ENCODE data around the gene ENPP1.
"Not testable (repeated sequence)": the region's sequence is repeated elsewhere in the genome, so short reads cannot be mapped to it uniquely, and the experiment has no call there.

The ENPP1 gene

DNA sequence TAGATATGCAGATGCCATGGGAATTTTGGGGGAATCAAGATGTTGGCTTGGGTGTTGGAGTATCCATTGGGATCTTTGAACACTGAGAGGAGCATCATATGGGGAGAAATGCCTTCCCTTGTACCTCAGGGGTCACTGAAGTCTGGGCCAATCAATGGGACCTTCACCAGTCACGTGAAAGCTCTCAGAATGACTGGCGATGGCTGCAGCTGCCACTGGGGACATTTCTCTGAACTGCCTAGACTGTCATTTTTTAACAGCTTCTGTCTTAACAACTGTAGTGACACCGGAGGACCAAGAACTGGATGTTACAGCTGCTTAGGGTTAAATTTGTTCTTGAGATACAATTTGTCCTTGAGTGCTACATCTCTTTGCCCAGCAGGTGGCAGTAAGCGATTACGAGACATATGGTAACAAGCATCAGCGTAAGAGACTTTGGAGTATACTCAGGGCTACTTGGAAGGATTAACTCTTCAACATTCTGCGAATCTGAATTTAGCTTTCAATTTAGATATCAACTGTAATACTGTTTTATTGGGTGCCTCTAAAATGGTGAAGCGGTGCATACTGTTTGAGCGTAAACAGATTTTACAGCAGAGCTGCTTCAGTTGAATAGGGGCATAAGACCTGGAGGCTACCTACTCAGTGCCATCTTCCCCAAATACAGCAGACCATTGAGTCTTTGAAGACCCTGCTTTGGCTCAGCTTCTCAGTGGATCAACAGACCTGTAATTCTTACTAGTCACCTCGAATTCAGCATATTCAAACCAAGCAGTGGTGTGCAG is 107.3 kb downstream of the ENPP1 start:
- Histone ChIP-seq H3K36me3 (ENCODE audit: insufficient read depth, low read length) (no peaks in the 10 kb centered on the region), H3K79me2 (ENCODE audit: control insufficient read depth, insufficient read depth, low read length, unreplicated experiment) (no peaks in the 10 kb centered on the region), H3K4me1 (ENCODE audit: control insufficient read depth, insufficient read depth, low read length, unreplicated experiment) (peaks cover 13% of the 10 kb centered on the region), H3K27ac (ENCODE audit: low read depth, low read length) (no peak overlapping the region), H3K27me3 (ENCODE audit: insufficient read depth, low read length) (0 out of 2 replicates have a peak, but pooled peaks cover 3% of the 10 kb centered on the region), H2AFZ (ENCODE audit: low read length, unreplicated experiment) (peak overlapping the region; percentile 5), H3K4me3 (ENCODE audit: low read depth, low read length) (0 out of 2 replicates have a peak overlapping the region, but pooled peaks have one; percentile 35)

DNA sequence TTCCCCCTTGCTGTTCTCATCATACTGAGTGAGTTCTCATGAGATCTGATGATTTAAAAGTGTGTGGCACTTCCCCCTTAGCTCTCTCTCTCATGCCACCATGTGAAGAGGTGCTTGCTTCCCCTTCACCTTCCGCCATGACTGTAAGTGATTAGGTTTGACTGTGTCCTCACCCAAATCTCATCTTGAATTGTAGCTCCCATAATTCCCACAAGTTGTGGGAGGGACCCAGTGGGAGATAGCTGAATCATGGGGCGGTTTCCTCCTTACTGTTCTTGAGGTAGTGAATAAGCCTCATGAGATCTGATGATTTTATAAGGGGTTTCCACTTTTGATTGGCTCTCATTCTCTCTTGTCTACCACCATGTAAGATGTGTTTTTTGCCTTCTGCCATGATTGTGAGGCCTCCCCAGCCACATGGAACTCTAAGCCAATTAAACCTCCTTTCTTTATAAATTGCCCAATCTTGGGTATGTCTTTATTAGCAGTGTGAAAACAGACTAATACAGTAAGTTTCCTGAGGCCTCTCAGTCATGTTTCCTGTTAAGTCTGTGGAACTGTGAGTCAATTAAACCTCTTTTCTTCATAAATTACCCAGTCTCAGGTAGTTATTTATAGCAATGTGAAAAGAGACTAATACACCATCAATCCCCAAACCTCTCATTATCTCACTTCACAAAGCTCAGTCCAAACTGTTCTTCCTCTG is 108.4 kb downstream of the ENPP1 start:
- H3K4me1 ChIP-seq (ENCODE audit: control insufficient read depth, insufficient read depth, low read length, unreplicated experiment): peaks cover 13% of the 10 kb centered on the region
- H3K4me3 ChIP-seq (ENCODE audit: low read depth, low read length); H3K27ac ChIP-seq (ENCODE audit: low read depth, low read length); H3K27me3 ChIP-seq (ENCODE audit: insufficient read depth, low read length); H2AFZ ChIP-seq (ENCODE audit: low read length, unreplicated experiment); H3K79me2 ChIP-seq (ENCODE audit: control insufficient read depth, insufficient read depth, low read length, unreplicated experiment); H3K36me3 ChIP-seq (ENCODE audit: insufficient read depth, low read length): not testable (repeated sequence)

DNA sequence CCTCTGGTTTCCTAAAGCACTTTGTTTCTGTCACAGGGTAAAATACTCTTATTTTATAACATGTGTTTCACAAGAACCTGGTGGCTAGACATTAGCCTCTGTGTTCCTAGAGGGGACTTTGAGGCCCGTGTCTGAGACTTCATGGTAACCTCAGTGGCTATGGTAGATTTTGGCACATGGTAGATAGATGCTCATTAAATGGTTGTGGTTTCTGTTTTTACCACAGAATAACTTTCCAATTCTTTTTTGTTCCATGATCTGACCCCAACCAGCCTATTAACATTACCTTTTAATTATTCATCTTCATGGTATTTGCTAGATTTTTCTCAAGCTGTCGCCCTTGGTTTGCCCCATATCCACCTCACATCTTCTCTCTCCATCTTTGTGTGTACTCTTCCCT is 109.0 kb downstream of the ENPP1 start:
- H3K79me2 ChIP-seq (ENCODE audit: control insufficient read depth, insufficient read depth, low read length, unreplicated experiment): no peaks in the 10 kb centered on the region
- no peak overlapping the region for H3K27ac ChIP-seq (ENCODE audit: low read depth, low read length)
- no peak overlapping the region for H2AFZ ChIP-seq (ENCODE audit: low read length, unreplicated experiment)
- no peak overlapping the region for H3K4me3 ChIP-seq (ENCODE audit: low read depth, low read length)
- 0 out of 2 replicates have a peak, but pooled peaks cover under 1% of the 10 kb centered on the region for H3K27me3 ChIP-seq (ENCODE audit: insufficient read depth, low read length)
- no peaks in the 10 kb centered on the region for H3K36me3 ChIP-seq (ENCODE audit: insufficient read depth, low read length)
- peaks cover 13% of the 10 kb centered on the region for H3K4me1 ChIP-seq (ENCODE audit: control insufficient read depth, insufficient read depth, low read length, unreplicated experiment)

DNA sequence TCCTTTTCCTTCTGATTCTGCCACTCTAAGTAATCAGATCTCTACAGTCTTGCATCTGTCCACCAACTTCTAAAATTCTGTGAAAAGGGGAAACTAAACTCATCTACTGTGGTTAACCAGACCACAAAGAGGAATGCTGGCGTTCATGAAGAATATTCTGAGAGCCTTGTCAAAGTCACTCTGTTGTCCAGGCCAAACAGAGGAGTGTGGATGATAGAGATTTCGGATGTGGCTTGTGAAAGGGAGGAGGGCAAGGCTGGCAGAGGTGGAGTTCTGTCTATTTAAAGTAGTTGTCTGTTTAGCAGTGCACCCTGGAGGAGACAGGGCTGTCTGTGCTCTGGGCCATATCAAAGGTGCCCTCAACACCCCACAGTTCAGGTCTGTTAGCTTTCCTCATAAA is 109.5 kb downstream of the ENPP1 start:
- no peaks in the 10 kb centered on the region for H3K27me3 ChIP-seq (ENCODE audit: insufficient read depth, low read length)
- H2AFZ ChIP-seq (ENCODE audit: low read length, unreplicated experiment): no peak overlapping the region
- H3K36me3 ChIP-seq (ENCODE audit: insufficient read depth, low read length): no peaks in the 10 kb centered on the region
- H3K4me1 ChIP-seq (ENCODE audit: control insufficient read depth, insufficient read depth, low read length, unreplicated experiment): peaks cover 13% of the 10 kb centered on the region
- no peaks in the 10 kb centered on the region for H3K79me2 ChIP-seq (ENCODE audit: control insufficient read depth, insufficient read depth, low read length, unreplicated experiment)
- H3K27ac ChIP-seq (ENCODE audit: low read depth, low read length): no peak overlapping the region
- no peak overlapping the region for H3K4me3 ChIP-seq (ENCODE audit: low read depth, low read length)

DNA sequence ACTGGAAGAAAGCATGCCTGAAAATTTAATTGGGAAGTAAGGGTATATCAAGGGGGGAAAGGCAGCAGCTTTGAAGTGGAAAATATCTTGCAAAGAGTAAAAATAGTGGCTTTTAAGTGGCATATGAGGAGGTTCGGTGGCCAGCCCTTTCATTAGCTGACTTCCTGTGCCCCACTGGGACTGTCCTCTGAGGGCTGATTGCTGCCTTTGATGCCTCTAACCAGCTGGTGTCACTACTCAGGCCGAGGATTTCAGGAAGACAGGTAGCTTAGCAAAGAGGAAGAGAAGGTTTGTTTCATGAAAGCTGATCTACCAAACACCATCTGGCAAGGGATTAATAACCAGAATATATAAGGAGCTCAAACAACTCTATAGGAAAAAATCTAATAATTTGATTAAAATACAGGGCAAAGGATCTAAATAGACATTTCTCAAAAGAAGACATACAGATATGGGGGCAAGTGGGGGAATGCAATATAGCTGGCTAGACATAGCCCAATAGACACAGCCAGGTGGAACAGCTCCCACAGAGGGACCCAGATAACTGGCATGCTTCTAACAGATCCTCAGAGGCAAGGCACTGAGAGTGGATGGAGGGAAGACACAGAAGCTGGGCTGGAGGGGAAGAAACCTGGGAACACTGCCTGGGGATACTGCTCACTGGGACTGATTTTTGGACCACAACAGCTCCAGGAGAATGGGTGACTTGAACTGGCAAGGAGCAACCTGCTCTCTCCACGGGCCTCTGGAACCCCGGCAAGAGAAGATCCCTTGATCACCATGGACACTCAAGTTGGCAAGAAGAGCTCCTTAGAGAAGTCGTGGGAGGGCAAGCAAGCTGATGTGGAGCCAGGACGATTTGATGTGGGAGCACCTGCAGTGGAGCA is 110.2 kb downstream of the ENPP1 start:
- no peaks in the 10 kb centered on the region for H3K79me2 ChIP-seq (ENCODE audit: control insufficient read depth, insufficient read depth, low read length, unreplicated experiment)
- no peak overlapping the region for H3K4me3 ChIP-seq (ENCODE audit: low read depth, low read length)
- H3K27ac ChIP-seq (ENCODE audit: low read depth, low read length): no peak overlapping the region
- peaks cover 13% of the 10 kb centered on the region for H3K4me1 ChIP-seq (ENCODE audit: control insufficient read depth, insufficient read depth, low read length, unreplicated experiment)
- no peaks in the 10 kb centered on the region for H3K27me3 ChIP-seq (ENCODE audit: insufficient read depth, low read length)
- no peaks in the 10 kb centered on the region for H3K36me3 ChIP-seq (ENCODE audit: insufficient read depth, low read length)
- no peak overlapping the region for H2AFZ ChIP-seq (ENCODE audit: low read length, unreplicated experiment)

DNA sequence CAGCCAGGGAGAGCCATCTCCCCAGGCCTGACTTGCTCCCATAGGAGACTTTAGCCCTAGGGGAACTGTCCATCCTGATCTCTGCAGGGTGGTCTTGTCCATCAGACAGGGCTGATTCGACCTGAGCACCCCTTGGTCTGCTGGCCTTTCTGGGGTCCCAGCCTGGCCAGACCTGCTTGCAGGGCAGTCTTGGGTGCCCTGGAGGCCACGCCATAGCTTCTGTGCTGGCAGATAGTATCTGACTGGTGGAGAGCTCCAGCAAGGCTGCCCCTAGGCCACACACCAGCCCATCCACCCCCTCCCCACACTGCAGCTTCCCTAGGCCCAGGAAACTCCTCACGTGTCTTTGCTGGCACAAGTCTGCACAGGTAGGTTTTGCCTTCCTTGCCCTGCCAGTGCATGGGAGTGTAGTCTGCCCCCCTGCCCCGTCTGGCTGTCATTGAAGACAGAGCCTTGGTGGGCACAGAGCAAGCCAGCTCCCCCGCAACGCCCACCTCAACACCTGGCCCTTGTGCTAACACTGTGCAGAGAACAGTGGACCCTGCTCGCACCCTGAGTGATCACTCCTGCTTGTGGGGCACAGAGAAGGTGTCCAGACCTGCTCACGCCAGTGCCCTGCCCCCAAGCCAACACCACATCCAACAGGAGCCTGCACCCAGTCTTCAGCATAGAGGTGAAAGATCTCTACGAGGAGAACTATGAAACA is 111.0 kb downstream of the ENPP1 start:
- H3K79me2 ChIP-seq (ENCODE audit: control insufficient read depth, insufficient read depth, low read length, unreplicated experiment): no peaks in the 10 kb centered on the region
- no peak overlapping the region for H2AFZ ChIP-seq (ENCODE audit: low read length, unreplicated experiment)
- H3K4me1 ChIP-seq (ENCODE audit: control insufficient read depth, insufficient read depth, low read length, unreplicated experiment): peaks cover 13% of the 10 kb centered on the region
- H3K4me3 ChIP-seq (ENCODE audit: low read depth, low read length): no peak overlapping the region
- H3K27ac ChIP-seq (ENCODE audit: low read depth, low read length): no peak overlapping the region
- H3K36me3 ChIP-seq (ENCODE audit: insufficient read depth, low read length): no peaks in the 10 kb centered on the region
- H3K27me3 ChIP-seq (ENCODE audit: insufficient read depth, low read length): no peaks in the 10 kb centered on the region

DNA sequence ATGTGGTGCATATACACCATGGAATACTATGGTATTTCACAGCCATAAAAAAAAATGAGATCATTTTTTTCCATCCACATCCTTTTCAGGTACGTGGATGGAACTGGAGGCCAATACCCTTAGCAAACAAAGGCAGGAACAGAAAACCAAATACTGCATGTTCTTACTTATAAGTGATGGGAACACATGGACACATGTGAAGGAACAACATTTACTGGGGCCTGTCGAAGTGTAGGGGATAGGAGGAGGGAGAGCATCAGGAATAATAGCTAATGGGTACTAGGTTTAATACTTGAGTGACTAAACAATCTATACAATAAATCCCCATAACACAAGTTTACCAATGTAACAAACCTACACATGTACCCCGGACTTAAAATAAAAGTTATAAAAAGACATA is 112.8 kb downstream of the ENPP1 start:
- no peaks in the 10 kb centered on the region for H3K27me3 ChIP-seq (ENCODE audit: insufficient read depth, low read length)
- H2AFZ ChIP-seq (ENCODE audit: low read length, unreplicated experiment): no peak overlapping the region
- H3K36me3 ChIP-seq (ENCODE audit: insufficient read depth, low read length): no peaks in the 10 kb centered on the region
- no peak overlapping the region for H3K27ac ChIP-seq (ENCODE audit: low read depth, low read length)
- no peaks in the 10 kb centered on the region for H3K79me2 ChIP-seq (ENCODE audit: control insufficient read depth, insufficient read depth, low read length, unreplicated experiment)
- no peak overlapping the region for H3K4me3 ChIP-seq (ENCODE audit: low read depth, low read length)
- peaks cover 7% of the 10 kb centered on the region for H3K4me1 ChIP-seq (ENCODE audit: control insufficient read depth, insufficient read depth, low read length, unreplicated experiment)

DNA sequence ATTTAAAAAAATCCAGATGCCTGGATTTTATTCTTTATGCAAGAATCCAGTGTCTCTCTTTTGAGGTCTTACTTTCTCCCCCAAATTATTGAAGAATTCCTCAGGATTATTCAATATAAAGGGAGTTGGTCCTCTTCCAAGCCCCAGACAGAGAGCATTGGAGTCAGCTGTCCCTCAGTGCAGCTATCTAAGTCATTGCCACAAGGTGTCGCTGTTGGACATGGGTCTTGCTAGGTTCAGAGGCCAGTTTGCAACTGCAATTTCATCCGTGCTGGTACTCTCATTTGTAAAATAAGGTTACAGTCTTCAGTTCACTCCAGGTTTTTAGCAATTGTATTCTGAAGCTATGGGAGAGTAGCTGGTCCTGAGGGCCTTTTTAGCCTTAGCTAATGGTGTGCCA is 115.5 kb downstream of the ENPP1 start:
- Histone ChIP-seq H3K79me2 (ENCODE audit: control insufficient read depth, insufficient read depth, low read length, unreplicated experiment) (no peaks in the 10 kb centered on the region), H3K27ac (ENCODE audit: low read depth, low read length) (no peak overlapping the region), H3K36me3 (ENCODE audit: insufficient read depth, low read length) (no peaks in the 10 kb centered on the region), H3K4me3 (ENCODE audit: low read depth, low read length) (no peak overlapping the region), H2AFZ (ENCODE audit: low read length, unreplicated experiment) (no peak overlapping the region), H3K27me3 (ENCODE audit: insufficient read depth, low read length) (no peaks in the 10 kb centered on the region), H3K4me1 (ENCODE audit: control insufficient read depth, insufficient read depth, low read length, unreplicated experiment) (peaks cover 16% of the 10 kb centered on the region)

DNA sequence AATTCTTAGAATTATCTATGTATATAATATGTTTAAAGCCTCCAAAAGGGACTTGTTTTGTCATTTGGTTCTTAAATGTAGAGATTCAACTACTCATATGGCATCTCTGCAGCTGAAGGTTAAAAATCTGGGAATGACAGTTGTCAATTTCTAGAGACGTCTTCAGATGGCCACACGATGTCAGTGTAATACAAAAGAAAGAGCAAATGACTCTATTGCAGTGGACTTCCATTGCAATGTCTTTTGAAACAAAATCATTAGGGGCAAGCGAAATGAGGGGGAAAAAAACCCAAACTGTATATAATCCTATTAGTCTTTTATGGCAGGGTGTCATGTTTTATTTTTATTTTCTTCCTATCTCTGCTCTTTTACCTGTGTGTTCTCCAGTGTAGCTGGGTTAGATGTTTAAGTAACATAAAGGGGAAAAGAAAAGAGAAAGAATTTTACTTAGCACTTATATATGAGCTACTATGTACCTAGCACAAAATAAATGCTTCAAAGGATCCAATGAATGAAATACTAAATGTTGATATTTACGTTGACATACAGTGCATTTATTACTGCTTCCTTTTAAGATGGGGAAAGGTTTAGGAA is 117.2 kb downstream of the ENPP1 start:
- Histone ChIP-seq H3K27me3 (ENCODE audit: insufficient read depth, low read length) (no peaks in the 10 kb centered on the region), H3K27ac (ENCODE audit: low read depth, low read length) (peak overlapping the region; percentile 25; the same call in 1 of the 2 replicates), H3K4me3 (ENCODE audit: low read depth, low read length) (peak overlapping the region; percentile 46; the same call in 1 of the 2 replicates), H3K36me3 (ENCODE audit: insufficient read depth, low read length) (no peaks in the 10 kb centered on the region), H3K79me2 (ENCODE audit: control insufficient read depth, insufficient read depth, low read length, unreplicated experiment) (no peaks in the 10 kb centered on the region), H3K4me1 (ENCODE audit: control insufficient read depth, insufficient read depth, low read length, unreplicated experiment) (peaks cover 16% of the 10 kb centered on the region), H2AFZ (ENCODE audit: low read length, unreplicated experiment) (peak overlapping the region; percentile 91)

DNA sequence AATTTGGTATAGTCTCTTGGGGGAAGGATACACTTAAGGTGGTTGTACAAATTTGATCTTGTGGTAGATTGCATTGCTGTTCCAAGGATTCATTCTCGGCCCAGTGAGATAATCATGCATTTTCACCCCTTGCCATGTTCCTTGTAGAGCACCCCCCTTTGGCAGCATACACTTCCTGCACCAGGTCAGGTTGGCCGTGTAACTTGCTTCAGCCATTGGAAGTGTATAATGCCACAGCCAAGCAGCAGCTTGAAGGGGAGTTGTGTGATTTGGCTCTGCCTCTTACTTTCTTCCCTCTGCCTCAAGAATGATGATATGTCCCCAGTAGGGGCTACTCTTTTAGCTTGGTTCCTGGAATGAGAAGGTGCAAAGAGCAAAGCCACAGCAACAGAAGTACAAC is 121.4 kb downstream of the ENPP1 start:
- Histone ChIP-seq H3K4me3 (ENCODE audit: low read depth, low read length) (no peak overlapping the region), H3K27me3 (ENCODE audit: insufficient read depth, low read length) (no peaks in the 10 kb centered on the region), H3K4me1 (ENCODE audit: control insufficient read depth, insufficient read depth, low read length, unreplicated experiment) (peaks cover 16% of the 10 kb centered on the region), H3K27ac (ENCODE audit: low read depth, low read length) (no peak overlapping the region), H3K36me3 (ENCODE audit: insufficient read depth, low read length) (no peaks in the 10 kb centered on the region), H3K79me2 (ENCODE audit: control insufficient read depth, insufficient read depth, low read length, unreplicated experiment) (no peaks in the 10 kb centered on the region), H2AFZ (ENCODE audit: low read length, unreplicated experiment) (no peak overlapping the region)
